ENCODE results near the gene CTPS1. TPM values are rescaled to one million over a fixed set of nuclear protein-coding genes. Genes with fewer than 3 reads are reported as not detected.
A peak's percentile ranks its signal among the peaks of the same experiment; 100 is the strongest.

Gene CTPS1
- total and polyA plus RNA-seq, 2 experiments from 2014 or later = 31.8 to 93.9 TPM

DNA sequence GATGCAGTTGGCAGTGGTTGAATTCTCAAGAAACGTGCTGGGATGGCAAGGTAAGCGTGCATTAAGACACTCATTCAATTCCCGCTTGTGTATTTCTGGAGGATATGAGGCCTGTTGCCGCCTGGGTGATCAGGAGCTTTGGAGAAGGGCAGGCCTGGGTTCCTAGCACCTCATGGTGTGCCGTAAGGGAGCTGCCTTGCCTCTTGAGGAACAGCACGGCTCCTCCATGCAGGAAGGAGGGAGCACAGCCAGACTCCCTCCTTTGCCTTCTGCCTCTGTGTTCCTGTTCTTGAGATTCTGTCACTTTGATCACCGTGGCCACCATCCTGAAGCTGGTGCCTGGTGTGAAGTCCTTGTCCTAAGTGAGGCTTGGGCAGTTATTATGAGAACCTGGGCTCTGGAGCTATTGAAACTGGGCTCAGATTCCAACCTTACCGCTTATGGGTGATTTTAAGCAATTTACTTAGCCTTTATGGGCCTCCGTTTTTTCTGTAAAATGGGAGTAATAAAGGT lies 23.7 kb downstream of the CTPS1 start (continued):
- TF ChIP-seq POLR2AphosphoS5 (IDR thresholded peaks at IDR 0.05; ENCODE audit: low read depth) (no peak), ZNF114 (CRISPR knock-in tag; IDR thresholded peaks at IDR 0.05) (no peak), CTCF (conservative IDR thresholded peaks at IDR 0.05; ENCODE audit: low read depth in 2 of 2) (no peak), NANOG (IDR thresholded peaks at IDR 0.05; ENCODE audit: borderline replicate concordance) (no peak), EZH2 (IDR thresholded peaks at IDR 0.05; ENCODE audit: low read depth, unreplicated experiment) (no peak), STAT1 (IDR thresholded peaks at IDR 0.05; ENCODE audit: unreplicated experiment) (no peak), ZNF331 (CRISPR knock-in tag; IDR thresholded peaks at IDR 0.05; ENCODE audit: low read depth) (no peak), REST (IDR thresholded peaks at IDR 0.05; ENCODE audit: unreplicated experiment) (no peak)

- Histone ChIP-seq H3K27ac (ENCODE audit: low read depth) (no peak overlapping the region), H3K27me3 (ENCODE audit: insufficient read depth) (no peaks in the 10 kb centered on the region), H4K20me1 (replicated peaks; ENCODE audit: insufficient read depth) (peaks cover 35% of the 10 kb centered on the region), H3F3A (replicated peaks; ENCODE audit: low read depth) (no peaks in the 10 kb centered on the region), H3K79me2 (replicated peaks; ENCODE audit: insufficient read depth) (peaks cover 6% of the 10 kb centered on the region; the same call in 1 of the 2 replicates), H2AFZ (no peak overlapping the region), H3K4me3 (no peak overlapping the region), H3K4me2 (no peak overlapping the region), H3K36me3 (ENCODE audit: insufficient read depth) (peaks cover 73% of the 10 kb centered on the region), H3K9me2 (ENCODE audit: insufficient read depth) (no peaks in the 10 kb centered on the region), H3K4me1 (ENCODE audit: insufficient read depth) (no peaks in the 10 kb centered on the region)
- DNase-seq (ENCODE audit: low spot score) (peak; percentile 27), ATAC-seq (peak; percentile 88)
- Mint-ChIP-seq H3K9me3 (no peaks in the 10 kb centered on the region), H3K36me3 (ENCODE audit: low read depth) (peaks cover 97% of the 10 kb centered on the region), H3K27ac (0 out of 2 replicates have a peak overlapping the region, but pooled peaks have one; percentile 25), H3K4me1 (no peaks in the 10 kb centered on the region), H3K4me3 (no peak overlapping the region), H3K27me3 (ENCODE audit: insufficient read depth, low read depth, poor library complexity) (no peaks in the 10 kb centered on the region)
- TF ChIP-seq POLR2AphosphoS5 (IDR thresholded peaks at IDR 0.05; ENCODE audit: low read depth) (no peak), CTCF (conservative IDR thresholded peaks at IDR 0.05; ENCODE audit: low read depth in 2 of 2) (peak in 1 of 2 experiments; percentile 33; a peak in 2 of 4 replicates)
- TF ChIP-seq, protein P1, sequence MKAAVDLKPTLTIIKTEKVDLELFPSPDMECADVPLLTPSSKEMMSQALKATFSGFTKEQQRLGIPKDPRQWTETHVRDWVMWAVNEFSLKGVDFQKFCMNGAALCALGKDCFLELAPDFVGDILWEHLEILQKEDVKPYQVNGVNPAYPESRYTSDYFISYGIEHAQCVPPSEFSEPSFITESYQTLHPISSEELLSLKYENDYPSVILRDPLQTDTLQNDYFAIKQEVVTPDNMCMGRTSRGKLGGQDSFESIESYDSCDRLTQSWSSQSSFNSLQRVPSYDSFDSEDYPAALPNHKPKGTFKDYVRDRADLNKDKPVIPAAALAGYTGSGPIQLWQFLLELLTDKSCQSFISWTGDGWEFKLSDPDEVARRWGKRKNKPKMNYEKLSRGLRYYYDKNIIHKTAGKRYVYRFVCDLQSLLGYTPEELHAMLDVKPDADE (IDR thresholded peaks at IDR 0.05) = no peak
Observed at GRCh38 chr1:41003640-41004220, 24.2 kb downstream of the CTPS1 start.
